HG03135 (cell line): ENCODE measurements around the gene SBK2.
"Not testable (repeated sequence)": the region's sequence is repeated elsewhere in the genome, so short reads cannot be mapped to it uniquely, and the experiment has no call there.

Experiments used
- ATAC-seq: cut with Tn5 transposase; IDR thresholded peaks from one replicate; pipeline ENCODE4 v1.9.1; 2021; ENCODE audit warnings: mild to moderate bottlenecking, moderate library complexity; ENCODE audit not compliant: unreplicated experiment

SBK2 gene

DNA sequence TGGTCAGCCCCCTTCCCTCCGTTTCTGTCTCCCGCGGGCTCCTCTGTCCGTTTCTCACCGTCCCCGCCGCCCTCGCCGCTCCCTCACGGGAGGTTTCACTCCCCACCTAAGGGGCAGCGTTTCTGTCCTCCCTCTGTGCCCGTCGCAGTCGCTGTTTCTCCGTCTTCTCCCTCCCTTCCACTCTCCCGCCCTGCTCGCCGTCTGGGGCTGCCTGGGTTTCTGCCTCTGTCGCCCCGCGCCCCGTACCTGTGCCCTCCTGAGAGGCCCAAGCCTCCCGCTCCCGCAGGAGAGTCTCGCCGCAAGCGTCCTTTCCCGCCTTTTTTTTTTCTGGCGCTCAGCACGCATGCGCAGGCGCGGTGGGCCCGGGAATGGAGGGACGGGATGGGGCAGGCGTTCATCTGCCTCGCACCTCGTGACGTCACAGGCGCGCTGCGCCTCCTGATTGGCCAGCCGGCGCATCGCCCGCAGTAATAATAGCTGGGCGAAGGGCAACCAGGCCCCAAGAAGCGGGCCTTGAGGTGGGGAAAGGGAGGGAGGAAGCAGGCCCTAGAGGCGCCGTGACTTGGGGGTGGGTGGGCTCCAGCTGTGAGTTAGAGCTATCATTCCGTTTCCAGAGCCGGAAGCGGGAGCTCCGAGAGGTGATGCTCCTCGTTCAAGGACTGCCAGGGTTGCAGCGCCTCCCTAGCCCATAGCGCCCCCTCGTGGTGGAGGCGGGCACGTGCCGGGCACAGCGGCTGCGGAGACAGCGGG lies 33.3 kb downstream of the SBK2 start:
- peak; percentile 90 for ATAC-seq

DNA sequence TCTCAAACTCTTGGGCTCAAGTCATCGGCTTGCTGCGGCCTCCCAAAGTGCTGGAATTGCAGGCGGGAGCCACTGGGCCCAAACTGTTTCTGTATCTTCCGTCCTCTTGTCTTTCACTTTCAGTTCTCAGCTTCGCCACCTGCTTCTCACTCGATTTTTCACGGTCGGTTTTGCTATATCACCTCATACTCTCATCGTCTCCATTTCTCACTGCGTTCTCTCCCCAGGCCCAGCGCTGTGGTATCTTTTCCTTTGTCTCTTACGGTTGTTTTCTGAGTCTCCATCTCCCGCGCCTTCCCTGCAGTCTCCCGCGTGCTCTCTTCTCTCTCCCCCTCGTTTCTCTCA lies 33.8 kb downstream of the SBK2 start:
- ATAC-seq, result no peak

DNA sequence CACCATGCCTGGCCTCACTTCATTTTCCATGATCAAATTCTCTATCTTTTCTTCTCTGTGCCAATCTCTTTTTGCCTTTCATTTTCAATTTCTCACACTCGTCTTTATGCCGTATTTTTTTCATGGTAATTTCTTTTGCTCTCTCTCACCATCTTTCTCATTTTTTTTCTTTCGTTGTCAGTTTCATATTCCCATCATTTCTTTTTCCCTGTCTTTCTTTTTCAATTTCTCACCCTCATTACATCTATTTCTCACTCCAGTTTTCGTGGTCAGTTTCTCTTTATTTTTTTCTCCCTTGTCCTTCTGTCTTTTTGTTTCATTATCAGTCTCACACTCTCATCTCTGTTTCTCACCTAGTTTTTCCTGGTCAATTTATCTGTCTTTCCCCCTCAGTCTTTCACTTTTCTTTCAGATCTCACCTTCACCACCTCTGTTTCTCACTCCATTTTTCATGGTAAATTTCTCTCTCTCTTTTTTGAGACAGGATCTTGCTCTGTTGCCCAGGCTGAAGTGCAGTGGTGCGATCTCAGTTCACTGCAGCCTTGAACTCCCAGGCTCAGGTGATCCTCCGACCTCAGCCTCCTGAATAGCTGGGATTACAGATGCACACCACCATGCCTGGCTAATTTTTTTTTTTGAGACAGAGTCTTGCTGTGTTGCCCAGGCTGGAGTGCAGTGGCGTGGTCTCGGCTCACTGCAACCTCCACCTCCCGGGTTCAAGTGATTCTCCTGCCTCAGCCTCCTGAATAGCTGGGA lies 34.6 kb downstream of the SBK2 start:
- ATAC-seq, result no peak

DNA sequence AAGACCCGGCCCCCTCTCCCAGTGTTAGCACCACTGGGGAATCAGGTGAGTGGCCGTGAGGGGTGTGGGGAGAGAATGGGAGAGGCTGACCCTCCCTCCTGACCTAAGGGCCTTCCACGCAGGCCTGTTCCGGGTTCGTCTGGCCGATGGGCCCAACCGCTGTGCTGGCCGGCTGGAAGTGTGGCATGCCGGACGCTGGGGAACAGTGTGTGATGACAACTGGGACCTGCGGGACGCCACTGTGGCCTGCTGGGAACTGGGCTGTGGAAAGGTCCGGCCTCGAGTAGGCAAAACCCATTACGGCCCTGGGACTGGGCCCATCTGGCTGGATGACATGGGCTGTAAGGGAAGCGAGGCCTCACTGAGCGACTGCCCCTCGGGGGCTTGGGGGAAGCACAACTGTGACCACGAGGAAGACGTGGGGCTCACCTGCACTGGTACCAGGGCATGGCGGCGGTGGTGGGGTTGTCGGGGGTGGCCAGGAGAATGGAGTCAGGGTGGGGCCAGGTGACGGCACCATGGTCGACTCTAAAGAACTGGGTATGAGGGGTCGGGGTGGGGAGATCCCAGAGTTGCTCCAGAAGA lies 36.5 kb downstream of the SBK2 start:
- ATAC-seq, result no peak

DNA sequence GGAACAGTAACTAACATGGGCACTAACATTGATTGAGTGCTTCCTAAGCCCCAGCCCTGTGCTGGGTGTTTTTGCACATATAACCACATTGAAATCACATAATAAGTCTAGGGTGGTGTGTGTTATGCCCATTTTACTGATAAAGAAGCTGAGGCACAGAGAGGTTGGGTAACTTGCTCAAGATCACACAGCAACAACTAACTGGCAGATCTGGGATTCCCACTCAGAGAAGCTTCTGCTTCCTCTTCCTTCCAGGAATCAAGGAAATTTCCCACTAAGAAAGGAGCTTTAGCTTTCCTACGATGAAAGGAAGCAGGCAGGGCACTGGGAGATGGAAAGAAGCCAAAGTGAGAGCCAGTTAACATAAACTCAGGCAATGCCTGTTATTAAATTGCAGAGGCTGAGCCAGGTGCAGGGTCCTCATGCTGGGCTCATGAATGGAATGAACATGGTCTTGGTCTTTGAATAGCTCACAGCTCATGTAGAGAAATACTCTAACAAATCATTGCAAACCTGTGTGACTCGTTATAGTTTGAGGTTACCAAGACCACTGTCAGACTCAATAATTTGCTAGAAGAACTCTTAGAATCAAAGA lies 38.6 kb downstream of the SBK2 start:
- ATAC-seq, result no peak

DNA sequence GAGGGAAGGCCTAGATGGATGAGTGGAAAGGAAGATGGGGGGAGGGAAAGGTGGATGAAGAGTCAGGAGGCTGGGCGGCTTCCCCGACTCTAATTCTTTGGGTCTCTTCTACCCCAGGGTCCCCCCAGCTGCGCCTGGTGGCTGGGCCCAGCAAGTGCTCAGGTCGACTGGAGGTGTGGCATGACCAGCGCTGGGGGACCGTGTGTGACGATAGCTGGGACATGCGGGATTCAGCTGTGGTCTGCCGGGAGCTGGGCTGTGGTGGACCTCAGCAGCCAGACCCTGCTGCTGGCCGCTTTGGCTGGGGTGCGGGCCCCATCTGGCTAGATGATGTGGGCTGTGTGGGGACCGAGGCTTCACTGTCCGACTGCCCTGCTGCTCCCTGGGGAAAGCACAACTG lies 39.2 kb downstream of the SBK2 start:
- no peak for ATAC-seq

DNA sequence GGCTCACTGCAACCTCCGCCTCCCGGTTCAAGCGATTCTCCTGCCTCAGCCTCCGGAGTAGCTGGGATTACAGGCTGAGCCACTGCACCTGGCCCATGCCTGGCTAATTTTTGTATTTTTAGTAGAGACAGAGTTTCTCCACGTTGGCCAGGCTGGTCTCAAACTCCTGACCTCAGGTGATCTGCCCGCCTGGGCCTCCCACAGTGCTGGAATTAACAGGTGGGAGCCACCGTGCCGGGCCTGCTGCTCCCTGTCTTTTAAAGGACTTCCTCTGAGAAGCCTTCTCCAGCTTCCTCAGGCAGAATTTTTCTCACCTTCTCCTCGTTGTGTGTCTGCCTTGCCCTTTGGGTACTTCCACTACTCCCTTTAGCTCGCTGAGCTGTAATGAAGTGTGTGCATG lies 40.1 kb downstream of the SBK2 start:
- not testable (repeated sequence) for ATAC-seq

DNA sequence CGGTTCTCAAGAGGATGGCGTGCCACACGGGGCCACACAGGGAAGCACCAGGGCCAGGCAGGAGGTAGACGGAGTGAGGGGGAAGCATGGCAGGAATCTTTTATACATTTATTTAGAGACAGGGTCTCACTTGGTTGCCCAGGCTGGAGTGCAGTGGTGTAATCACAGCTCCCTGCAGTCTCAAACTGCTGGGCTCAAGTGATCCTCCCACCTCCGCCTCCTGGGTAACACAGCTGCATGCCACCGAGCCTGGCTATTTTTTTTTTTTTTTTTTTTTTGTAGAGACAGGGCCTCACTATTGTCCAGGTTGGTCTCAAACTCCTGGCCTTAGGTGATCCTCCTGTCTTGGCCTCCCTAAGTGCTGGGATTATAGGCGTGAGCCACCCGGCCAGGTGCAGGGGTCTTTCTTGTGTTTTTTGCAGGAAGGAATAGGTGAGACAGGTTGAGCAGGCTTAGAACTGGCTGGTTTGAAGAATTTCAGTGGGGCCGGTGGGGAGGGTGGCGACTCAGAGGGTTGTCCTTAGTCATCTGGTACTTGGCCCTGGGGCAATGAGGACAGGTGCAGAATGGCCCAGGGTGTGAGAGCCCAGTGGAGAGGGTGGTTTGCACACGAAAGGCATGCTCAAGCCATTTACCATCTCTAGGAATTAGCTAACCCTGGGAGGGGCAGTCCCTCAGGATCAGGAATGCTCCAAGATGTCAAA lies 41.1 kb downstream of the SBK2 start:
- no peak for ATAC-seq

DNA sequence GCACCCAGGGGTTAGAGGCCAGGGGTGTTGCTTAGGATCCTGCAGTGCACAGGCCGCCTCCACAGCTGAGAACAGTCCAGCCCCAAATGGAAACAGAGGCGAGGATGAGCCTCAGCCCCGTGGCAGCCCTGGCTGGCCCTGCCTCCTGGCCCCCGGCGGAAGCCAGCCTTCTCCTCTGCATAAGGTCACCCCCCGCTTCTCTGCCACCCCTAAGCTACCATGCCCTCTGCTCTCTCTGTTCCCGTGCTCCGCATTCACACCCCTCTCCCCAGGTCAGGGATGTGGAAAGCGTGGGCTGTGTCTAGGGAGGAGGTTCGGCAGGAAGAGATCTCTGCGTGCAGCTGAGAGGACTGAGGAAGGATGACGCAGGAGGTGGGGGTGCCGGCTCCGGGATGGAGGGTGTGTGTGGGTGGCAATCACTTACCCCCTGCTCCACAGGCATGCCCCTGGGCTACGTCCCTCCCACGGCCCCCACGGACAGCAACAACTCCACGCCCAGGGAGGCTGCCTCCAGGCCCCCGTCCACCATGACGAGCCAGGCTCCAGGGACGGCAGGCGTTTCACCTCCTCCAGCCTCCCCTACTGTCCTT lies 42.7 kb downstream of the SBK2 start:
- ATAC-seq, result no peak

DNA sequence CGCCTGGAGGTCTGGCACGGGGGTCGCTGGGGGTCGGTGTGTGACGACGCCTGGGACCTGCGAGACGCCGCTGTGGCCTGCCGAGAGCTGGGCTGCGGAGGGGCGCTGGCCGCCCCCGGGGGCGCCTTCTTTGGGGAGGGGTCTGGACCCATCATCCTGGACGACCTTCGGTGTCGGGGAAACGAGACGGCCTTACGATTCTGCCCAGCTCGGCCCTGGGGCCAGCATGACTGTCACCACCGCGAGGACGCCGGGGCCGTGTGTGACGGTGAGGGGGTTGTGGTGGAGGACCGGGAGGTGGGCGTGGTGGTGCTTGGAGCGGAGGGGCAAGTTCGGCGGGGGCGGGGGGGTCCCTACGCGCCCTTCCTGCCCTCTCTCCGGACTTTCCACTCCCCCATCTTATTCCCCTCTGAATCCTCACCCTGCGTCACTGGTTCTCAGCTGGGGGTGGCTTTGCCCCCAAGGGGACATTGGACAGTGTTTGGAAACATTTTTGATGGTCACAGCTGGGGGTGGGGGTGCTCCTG lies 43.2 kb downstream of the SBK2 start:
- ATAC-seq, result no peak

DNA sequence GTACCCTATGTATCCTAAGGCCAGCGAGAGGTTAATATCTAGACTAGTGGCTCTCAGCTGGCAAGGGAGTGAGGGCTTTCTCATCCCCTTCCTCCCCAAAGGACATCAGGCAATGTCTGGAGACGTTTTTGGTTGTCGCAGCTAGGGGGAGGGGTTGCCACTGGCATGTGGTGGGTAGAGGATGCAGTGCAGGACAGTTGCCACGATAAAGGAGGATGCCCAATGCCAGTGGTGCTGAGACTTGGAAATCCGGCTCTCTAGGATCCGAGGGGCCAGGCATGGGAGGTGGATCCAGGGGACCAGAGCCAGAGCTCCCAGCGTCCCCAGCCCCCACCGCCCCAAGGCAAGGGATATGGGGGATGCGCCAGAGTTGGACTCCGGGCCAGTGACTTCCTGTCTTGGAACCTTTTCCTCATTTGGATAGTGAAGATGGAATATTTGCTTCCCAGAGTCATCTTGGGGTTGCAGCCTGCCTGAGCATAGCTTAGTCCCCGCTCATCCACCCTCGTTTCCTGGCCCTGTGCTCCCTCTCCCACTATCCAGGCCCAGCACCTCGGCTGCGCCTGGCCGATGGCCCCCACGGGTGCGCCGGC lies 43.8 kb downstream of the SBK2 start:
- ATAC-seq, result no peak

DNA sequence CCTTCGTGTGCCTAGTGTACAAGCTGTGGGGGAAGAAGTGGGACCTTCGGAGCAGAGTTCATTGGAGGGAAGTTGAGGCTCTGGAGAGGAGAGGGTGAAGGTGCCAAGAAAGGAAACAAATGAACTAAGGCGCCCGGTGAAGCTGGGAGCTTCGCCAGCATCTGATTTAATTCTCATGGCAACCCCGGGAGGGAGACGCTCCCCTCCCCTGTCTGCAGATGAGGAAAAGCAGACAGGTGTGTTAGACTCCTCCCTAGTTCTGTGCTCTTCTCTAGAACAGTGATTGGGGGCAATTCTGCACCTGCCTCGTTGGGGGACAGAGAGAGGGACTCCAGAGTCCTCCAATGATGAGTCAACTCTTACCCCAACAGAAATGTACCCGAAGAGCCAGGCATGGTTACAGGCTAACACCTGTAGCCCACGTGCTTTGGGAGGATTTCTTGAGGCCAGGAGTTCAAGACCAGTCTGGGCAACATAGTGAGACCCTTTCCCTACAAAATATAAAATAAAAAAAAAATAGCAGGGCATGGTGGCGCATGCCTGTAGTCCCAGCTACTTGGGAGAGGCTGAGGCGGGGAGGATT lies 44.5 kb downstream of the SBK2 start:
- ATAC-seq, result no peak

DNA sequence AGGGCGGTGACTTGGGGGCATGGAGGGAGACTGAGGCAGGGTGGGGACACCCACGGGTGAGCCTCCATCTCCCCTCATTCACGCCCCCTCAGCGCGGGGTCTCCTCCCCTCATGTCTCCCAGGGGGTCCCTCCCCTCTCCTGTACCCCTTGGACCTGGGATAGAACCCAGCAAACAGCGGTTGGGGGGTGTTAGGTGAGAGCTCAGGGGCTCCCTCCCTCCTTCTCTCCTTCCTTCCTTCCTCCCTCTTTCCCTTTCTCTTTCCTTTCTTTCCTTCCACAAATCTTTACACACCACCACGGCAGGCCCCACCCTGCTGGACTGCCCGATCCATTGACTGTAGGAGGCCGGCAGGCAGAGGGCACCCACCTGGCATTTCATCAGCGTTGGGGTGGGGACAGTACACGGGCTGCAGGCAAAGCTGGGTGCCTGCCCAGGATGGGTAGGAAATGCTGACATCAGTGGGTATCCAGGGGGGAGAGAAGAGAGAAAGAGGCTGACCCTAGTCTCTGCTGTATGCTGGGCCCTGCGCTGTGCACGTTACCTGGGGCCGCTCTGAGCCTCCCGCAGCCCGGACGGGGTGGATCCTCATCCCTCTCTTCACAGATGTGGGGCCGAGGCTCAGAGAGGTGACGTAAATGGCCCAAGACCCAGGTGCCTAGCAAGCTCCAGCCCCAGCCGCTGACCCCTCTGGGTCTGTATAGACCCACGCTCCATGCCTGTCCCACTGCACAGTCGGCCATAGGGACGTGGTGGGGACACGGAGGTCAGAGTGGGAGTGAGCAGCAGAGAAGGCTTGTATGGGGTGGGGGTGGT lies 45.2 kb downstream of the SBK2 start:
- no peak for ATAC-seq

DNA sequence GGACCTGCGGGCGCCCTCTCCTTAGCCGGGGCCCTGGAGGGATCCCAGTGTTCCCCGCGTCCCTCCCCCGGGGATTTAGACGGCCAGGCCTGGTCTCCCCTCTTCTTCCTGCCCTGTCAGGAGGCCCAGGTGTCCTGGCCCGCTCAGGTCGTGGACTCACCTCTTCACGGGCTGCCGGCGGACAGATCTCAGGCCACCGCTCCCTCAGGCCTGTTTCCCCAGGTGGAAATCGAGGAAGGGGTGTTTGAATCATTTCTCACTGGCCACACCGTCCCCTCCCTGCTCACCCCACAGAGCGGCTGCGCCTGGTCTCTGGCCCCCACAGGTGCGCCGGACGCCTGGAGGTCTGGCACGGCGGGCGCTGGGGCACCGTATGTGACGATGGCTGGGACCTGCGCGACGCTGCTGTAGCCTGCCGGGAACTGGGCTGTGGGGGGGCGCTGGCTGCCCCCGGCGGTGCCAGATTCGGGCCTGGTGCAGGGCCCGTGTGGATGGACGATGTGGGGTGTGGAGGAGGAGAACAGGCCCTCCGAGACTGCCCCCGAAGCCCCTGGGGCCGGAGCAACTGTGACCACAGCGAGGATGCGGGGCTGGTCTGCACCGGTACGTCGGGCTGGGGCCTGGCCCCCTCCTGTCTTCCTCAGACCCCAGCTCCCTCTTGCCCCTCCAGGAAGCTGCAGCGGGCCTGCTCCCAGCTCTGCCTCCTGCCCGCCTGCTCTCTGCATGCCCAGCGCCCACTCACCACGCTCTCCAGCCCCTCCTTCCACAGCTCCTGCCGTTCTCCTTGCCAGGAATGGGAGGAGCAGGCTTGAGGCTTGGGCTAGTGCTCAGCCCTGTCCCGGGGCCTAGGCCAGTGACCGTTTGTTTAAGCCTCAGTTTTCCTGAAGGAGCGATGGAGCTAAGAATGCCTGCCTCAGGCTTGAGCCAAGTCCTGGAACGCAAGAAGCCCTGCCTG lies 46.2 kb downstream of the SBK2 start:
- ATAC-seq, result no peak

DNA sequence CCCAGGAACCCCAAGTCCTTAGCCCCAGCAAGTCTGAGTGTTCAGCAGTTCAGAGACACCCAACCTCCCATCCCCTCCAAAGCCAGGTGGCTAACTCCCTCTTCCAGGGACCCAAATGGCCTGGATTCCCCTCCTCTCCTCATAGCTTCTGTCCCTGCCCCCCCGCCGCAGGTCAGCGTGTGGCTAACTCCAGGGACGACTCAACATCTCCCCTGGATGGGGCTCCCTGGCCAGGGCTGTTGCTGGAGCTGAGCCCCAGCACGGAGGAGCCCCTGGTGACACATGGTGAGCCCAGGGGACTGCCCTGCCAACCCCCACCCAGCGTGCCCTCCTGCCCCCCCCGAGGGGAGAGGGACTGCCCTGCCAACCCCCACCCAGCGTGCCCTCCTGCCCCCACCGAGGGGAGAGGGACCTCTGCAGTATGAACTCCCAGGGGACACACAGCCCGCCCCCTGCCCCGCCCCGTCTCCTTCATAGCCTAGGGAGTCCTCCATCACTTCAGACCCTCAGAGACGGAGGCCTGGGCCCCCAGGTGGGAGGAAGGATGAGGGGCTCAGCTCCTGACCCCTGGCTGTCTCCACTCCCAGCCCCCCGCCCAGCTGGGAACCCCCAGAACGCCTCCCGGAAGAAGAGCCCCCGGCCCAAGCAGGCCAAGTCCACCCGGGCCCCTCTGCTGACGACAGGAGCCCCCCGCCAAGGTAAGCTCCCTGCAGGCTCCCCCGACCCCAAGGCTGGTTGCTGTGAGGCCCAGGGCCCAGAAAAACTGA lies 47.0 kb downstream of the SBK2 start:
- no peak for ATAC-seq

DNA sequence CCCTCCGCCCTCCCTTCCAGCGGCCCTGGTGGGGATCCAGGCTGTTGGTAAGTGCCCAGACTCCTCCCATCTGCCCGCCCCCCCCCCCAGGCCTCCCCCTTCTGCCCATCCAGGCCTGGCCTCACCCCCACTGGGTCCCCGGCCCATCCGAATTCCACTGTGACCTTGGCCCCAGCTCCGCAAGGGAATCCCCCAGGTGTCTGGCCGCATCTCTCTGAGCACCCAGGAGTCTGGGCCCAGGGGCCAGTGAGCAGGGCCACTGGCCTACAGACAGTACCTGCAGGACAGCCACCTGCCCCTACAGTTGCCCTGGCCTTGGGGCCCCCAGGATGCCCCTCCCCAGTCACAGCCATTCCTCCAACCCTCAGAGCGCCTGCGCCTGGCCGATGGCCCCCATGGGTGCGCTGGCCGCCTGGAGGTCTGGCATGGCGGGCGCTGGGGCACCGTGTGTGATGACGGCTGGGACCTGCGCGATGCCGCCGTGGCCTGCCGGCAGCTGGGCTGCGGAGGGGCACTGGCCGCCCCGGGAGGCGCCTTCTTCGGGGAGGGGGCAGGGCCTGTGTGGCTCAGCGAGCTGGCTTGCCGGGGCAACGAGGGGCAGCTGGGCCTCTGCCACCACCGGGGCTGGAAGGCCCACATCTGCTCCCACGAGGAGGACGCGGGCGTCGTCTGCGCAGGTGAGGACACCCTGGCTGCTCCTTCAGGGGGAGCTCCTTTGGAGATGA lies 47.8 kb downstream of the SBK2 start:
- no peak for ATAC-seq
